Stimulated activated effector memory CD8-positive, alpha-beta T cell treated with anti-CD3 and anti-CD28 coated beads, Interleukin-12 subunit alpha, Interleukin-12 subunit beta, amount 100 ng/mL, for 72 hours (primary cell): ENCODE data around the gene MYO7B.

ENCODE experiments used
- ATAC-seq: fragments of 150-1000 bp; cut with Tn5 transposase; 2 replicates; pipeline ENCODE4 v1.10.0; 2021
- DNase-seq, 2 donors: peaks; one replicate each; pipeline ENCODE4 v3.0.0; 2021 to 2022; ENCODE audit warnings: low spot score in 2 of 2
- H3K27ac Mint-ChIP-seq: one replicate; pipeline ENCODE4 v1.8.0; 2022; ENCODE audit warnings: mild to moderate bottlenecking, mixed read lengths
- H3K36me3 Mint-ChIP-seq: one replicate; pipeline ENCODE4 v1.8.0; 2022; ENCODE audit warnings: mild to moderate bottlenecking, mixed read lengths
- H3K4me1 Mint-ChIP-seq: one replicate; pipeline ENCODE4 v1.8.0; 2022; ENCODE audit warnings: mixed read lengths
- H3K4me3 Mint-ChIP-seq: one replicate; pipeline ENCODE4 v1.8.0; 2022; ENCODE audit warnings: mild to moderate bottlenecking, mixed read lengths
- H3K9me3 Mint-ChIP-seq: one replicate; pipeline ENCODE4 v1.8.0; 2022; ENCODE audit warnings: mixed read lengths

Gene MYO7B

DNA sequence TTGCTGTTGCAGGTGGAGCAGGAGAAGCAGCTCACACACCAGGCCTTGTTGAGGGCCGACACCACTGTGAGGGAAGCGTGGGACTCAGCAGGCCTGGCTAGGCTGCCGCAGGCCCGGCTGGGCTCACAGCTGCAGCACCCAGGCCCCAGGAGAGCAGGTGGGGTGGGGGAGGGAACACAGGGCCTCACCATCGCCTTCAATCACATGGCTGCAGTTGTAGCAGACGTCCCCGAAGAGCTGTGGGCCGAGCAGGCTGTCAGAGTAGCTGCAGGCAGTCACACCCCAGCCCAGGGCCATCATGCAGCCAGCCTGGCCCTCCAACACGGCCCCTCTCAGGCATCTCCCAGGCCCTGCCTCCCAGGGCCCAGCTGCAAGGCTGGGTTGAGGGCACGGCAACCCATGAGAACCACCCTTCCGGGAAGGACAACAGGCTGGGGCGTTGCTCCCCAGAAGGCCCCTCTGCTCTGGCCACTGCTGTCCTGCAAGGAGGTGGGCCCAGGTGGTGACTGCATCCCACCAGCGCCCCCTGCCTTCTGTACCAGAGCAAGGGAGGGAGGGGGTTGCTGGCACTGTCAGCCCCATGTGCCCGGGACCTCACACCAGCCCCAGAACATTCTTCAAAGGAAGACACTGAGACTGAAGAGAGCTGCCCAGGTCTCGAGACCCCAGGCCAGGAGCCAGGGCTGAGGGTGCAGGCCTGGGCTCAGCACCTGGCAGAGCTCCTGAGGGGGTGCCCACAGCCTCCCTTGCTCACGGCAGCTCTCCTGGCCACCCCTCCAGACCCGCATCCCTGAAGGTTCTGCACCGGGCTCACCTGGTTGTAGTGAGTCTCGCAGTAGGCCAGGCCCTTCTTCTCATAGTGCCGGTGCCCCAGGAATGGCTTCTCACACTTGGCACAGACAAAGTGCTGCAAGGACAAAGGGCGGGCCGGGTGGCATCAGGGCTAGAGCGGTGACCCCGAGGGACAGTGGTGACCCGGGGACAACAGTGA, 104.9 kb downstream of the MYO7B start:
- Mint-ChIP-seq H3K4me3 (no peak overlapping the region), H3K9me3 (no peaks in the 10 kb centered on the region), H3K4me1 (peaks cover 6% of the 10 kb centered on the region), H3K36me3 (no peaks in the 10 kb centered on the region), H3K27ac (no peak overlapping the region)
- DNase-seq: peak in 1 of 2 donors; percentile 54
- peak; percentile 3 for ATAC-seq

GRCh38 chr2:127641133-127641532, 105.7 kb downstream of the MYO7B start:
- DNase-seq (no peak), ATAC-seq (no peak)
- H3K36me3 Mint-ChIP-seq: no peaks in the 10 kb centered on the region
- H3K27ac Mint-ChIP-seq: no peak overlapping the region
- H3K4me3 Mint-ChIP-seq: no peak overlapping the region
- peaks cover 6% of the 10 kb centered on the region for H3K4me1 Mint-ChIP-seq
- no peaks in the 10 kb centered on the region for H3K9me3 Mint-ChIP-seq

DNA sequence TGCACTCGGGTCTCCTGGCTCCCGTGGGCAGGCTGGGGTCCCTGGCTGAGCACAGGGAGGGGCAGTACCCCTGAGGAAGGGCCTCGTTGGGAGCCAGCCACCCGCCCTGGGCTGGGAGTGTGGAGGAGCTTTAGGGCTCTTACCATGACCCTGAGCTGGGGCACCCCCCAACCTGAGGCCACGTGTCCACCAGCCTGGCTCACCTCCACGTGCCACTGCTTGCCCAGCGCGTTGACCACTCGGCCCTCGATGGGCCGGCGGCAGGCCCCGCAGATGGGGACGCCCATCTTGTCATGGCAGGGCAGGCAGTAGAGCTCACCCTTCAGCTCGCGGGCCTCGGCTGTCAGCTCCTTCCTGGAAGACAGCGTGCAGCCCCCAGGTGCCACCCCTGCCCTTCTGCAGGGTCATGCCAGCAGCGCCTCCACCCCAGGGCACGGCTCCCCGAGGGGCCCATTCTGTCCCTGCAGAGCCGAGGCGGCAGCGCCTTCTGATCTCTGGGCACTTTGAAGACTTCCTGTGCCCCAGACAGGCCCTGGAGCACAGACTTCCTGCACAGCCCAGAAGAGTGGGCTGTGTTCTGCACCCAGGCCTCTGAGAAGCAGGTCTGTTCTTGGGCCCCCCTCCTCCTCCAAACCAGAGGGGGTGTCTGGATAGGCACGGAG, 106.5 kb downstream of the MYO7B start:
- Mint-ChIP-seq H3K4me3 (no peak overlapping the region), H3K9me3 (no peaks in the 10 kb centered on the region), H3K4me1 (peaks cover 6% of the 10 kb centered on the region), H3K36me3 (no peaks in the 10 kb centered on the region), H3K27ac (no peak overlapping the region)
- peak; percentile 39 for ATAC-seq
- no peak for DNase-seq

- no peaks in the 10 kb centered on the region for H3K36me3 Mint-ChIP-seq
- H3K4me3 Mint-ChIP-seq: no peak overlapping the region
- no peak for ATAC-seq
- DNase-seq: no peak
- no peaks in the 10 kb centered on the region for H3K9me3 Mint-ChIP-seq
- no peak overlapping the region for H3K27ac Mint-ChIP-seq
- H3K4me1 Mint-ChIP-seq: peaks cover 3% of the 10 kb centered on the region
These were observed 107.4 kb downstream of the MYO7B start for GRCh38 chr2:127642706-127643438.

GRCh38 chr2:127643439-127644065, 108.1 kb downstream of the MYO7B start:
- H3K4me3 Mint-ChIP-seq: no peak overlapping the region
- ATAC-seq: no peak
- peaks cover 2% of the 10 kb centered on the region for H3K4me1 Mint-ChIP-seq
- peak overlapping the region; percentile 70 for H3K27ac Mint-ChIP-seq
- DNase-seq: no peak
- no peaks in the 10 kb centered on the region for H3K36me3 Mint-ChIP-seq
- no peaks in the 10 kb centered on the region for H3K9me3 Mint-ChIP-seq

DNA sequence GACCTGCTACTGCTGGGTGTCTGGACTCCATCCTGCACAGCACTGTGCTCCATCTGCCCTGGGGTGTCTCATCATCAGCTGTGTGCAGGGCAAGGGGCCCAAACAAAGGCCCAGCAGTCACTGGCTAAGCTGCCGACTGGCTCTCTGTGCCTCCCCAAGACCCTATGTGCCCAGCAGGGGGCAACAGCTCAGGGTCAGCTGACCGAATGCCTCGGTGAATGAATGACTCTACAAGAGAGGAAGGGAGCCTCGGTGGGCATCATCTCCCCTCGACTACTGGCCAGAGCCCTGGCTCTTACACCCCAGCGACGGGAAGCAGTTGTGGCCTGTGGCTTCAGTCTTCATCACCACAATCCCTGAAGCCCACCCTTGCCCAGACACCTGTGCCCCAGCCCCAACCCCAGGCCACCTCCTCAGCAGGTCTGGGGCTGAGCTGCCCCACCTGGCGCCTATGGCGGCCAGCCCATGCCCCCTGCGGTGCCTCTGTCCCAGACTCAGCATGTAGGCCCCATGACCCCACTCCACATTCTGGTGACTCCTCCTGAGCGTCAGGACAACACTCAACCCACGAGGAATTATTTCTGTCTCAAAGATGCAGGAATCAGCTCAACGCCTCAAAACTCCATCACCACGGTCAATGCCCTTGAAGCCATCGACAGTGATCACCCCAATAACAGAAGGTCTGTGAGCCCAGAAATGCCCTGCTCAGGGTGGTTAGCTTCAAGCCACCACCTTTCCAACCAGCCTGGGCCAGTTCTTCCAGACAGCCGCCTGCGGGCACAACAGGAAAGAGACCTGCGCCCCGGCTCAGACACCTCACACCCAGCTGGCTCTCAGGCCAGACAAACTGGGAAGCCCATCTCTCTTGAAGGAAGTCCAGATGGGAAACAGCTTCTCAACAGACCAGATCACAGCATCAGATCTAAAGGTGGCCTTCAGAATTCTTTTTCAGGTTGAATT, 108.9 kb downstream of the MYO7B start:
- H3K36me3 Mint-ChIP-seq: no peaks in the 10 kb centered on the region
- DNase-seq: no peak
- peak overlapping the region; percentile 70 for H3K27ac Mint-ChIP-seq
- H3K4me3 Mint-ChIP-seq: no peak overlapping the region
- no peak for ATAC-seq
- no peaks in the 10 kb centered on the region for H3K9me3 Mint-ChIP-seq
- H3K4me1 Mint-ChIP-seq: peaks cover 10% of the 10 kb centered on the region

DNA sequence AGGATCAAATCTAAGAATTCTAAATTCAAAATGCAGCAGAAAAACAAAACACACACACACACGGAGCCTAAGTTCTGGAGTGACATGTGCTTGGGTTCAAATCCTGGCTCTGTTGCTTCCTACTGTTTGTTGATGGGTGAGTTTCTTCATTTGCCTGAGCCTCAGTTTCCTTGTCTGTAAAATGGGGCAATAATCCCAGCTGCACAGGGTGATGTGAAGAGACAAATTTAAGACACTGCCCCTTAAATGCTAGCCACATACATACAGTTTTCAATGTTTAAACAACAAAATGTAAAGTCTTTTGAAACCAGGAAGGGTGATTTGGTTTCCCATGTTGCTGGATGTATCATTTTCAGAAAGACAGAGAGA, 109.5 kb downstream of the MYO7B start:
- Mint-ChIP-seq H3K4me3 (no peak overlapping the region), H3K4me1 (peaks cover 16% of the 10 kb centered on the region), H3K27ac (no peak overlapping the region), H3K9me3 (no peaks in the 10 kb centered on the region), H3K36me3 (no peaks in the 10 kb centered on the region)
- ATAC-seq: no peak
- DNase-seq: no peak

- H3K9me3 Mint-ChIP-seq: no peaks in the 10 kb centered on the region
- ATAC-seq (no peak), DNase-seq (no peak)
- peaks cover 16% of the 10 kb centered on the region for H3K4me1 Mint-ChIP-seq
- H3K27ac Mint-ChIP-seq: no peak within 1 kb of the TSS
- H3K36me3 Mint-ChIP-seq: no peaks in the 10 kb centered on the region
- no peak within 1 kb of the TSS for H3K4me3 Mint-ChIP-seq
These were observed 110.2 kb downstream of the MYO7B start, which contains the start of gene GPR17 for GRCh38 chr2:127645395-127646291. Gene GPR17, plus strand, starts transcription at chr2:127646153. Its CDS starts 4,583 bp downstream, at chr2:127650736.

- Mint-ChIP-seq H3K9me3 (no peaks in the 10 kb centered on the region), H3K27ac (no peak overlapping the region), H3K36me3 (no peaks in the 10 kb centered on the region), H3K4me1 (peaks cover 16% of the 10 kb centered on the region), H3K4me3 (no peak overlapping the region)
- ATAC-seq (no peak), DNase-seq (no peak)
These were observed 111.2 kb downstream of the MYO7B start for GRCh38 chr2:127646487-127647241.

GRCh38 chr2:127647242-127648190, 112.0 kb downstream of the MYO7B start:
- ATAC-seq: no peak
- Mint-ChIP-seq H3K9me3 (no peaks in the 10 kb centered on the region), H3K27ac (no peak overlapping the region), H3K4me3 (no peak overlapping the region), H3K36me3 (no peaks in the 10 kb centered on the region), H3K4me1 (peaks cover 16% of the 10 kb centered on the region)
- no peak for DNase-seq

DNA sequence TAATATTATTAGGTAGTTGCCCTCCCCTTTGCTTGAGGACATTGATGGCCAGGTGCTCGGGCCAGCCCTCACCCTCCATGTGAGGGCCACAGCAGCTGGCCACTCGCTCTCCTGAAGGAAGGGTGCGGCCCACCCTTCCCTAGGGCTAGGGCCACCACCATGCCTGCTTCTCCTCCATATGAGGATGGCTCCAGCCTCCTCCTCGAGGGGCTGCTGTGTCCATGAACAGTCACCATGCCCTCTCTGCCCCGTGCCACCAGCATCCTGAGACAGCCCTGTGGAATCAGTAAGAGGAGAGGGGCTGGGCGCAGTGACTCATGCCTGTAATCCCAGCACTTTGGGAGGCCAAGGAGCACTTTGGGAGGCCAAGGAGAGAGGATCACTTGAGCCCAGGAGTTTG, 112.8 kb downstream of the MYO7B start:
- Mint-ChIP-seq H3K36me3 (no peaks in the 10 kb centered on the region), H3K4me3 (no peak overlapping the region), H3K27ac (no peak overlapping the region), H3K4me1 (peaks cover 22% of the 10 kb centered on the region), H3K9me3 (no peaks in the 10 kb centered on the region)
- no peak for ATAC-seq
- no peak for DNase-seq

DNA sequence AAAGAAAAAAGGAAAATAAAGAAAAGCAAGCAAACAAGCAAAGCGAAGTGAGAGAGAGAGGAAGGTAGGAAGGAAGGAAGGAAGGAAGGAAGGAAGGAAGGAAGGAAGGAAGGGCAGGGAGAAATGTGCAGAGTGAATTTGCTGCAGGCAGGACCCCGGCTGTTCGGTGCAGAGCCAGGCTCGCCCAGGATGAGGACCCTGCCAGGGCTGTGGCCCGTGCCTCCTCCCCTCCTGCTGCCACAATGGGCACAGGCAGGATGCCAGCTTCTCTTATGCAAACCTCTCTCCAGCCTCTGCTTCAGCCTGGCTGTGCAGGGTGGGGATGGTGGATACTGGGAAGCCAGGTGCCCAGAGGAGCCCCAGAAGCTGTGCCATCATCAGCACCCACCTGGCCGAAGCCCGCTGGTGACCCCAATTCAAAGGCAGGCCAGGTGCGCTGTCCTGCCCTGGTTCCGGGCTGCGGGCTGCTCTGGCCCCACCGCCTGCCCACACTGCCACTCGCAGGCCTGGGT, 113.7 kb downstream of the MYO7B start:
- no peak overlapping the region for H3K4me3 Mint-ChIP-seq

More for the DNA sequence above, 113.7 kb downstream of the MYO7B start:
- H3K9me3 Mint-ChIP-seq: no peaks in the 10 kb centered on the region
- DNase-seq (no peak), ATAC-seq (no peak)
- H3K4me1 Mint-ChIP-seq: peaks cover 26% of the 10 kb centered on the region
- no peaks in the 10 kb centered on the region for H3K36me3 Mint-ChIP-seq
- H3K27ac Mint-ChIP-seq: peak overlapping the region; percentile 58
